GM18505 (cell line): Measurements from ENCODE around the gene SASH1.

Source experiments
- ATAC-seq: cut with Tn5 transposase; IDR thresholded peaks from one replicate; pipeline ENCODE4 v1.9.1; 2021; ENCODE audit not compliant: unreplicated experiment
- POLR2A ChIP-seq: IDR thresholded peaks from 4 replicates; pipeline ENCODE4 v1.6.1; 2011; ENCODE audit warnings: borderline replicate concordance; ENCODE audit not compliant: insufficient read depth, insufficient read length; ENCODE audit errors: extremely low read depth

Gene SASH1

GRCh38 chr6:148414092-148414489 lies 71.5 kb downstream of the SASH1 start:
- TF ChIP-seq POLR2A: no peak
- ATAC-seq: no peak

- ATAC-seq: no peak
- no peak for TF ChIP-seq POLR2A
These were observed 72.2 kb downstream of the SASH1 start for GRCh38 chr6:148414836-148415235.

DNA sequence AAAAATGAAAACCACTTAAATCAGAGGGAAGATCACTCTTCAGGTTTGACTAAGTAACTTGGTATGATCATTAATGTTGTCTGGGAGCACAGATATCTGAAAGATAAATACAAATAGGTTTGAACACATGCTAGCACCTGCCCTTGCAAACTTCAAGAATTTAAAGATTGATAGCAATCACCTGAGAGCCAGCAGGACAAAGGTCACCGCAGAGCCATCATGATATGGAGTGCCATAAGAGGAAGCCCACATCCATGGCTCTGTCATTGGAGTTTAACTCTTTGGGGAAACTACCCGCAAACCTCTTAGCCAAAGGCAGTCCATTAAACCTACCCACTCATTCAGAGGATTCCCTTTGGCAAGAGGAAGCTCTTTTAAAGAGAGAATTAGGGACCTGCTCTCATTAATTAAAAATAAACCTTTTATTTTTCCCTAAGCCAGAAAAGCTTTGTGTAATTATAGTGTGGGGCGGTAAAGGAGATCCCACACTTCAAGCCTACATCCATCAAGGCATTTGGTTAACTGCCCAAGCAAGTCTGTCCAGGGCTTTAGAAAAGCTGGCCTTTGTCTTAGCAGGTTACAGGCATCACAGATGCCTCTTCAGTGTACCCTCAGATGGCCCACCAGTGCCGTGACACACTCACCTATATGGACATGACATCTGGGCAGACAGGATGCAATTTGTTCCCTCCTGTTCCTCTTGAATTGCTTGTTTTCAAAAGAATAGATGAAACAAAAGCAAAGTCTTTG lies 73.0 kb downstream of the SASH1 start:
- TF ChIP-seq POLR2A: no peak
- no peak for ATAC-seq

GRCh38 chr6:148416330-148416965 lies 73.8 kb downstream of the SASH1 start:
- TF ChIP-seq POLR2A: no peak
- no peak for ATAC-seq

- no peak for TF ChIP-seq POLR2A
- no peak for ATAC-seq
These were observed 74.4 kb downstream of the SASH1 start for GRCh38 chr6:148417045-148417444.

GRCh38 chr6:148419430-148419829 lies 76.8 kb downstream of the SASH1 start:
- TF ChIP-seq POLR2A: no peak
- no peak for ATAC-seq

- no peak for TF ChIP-seq POLR2A
- no peak for ATAC-seq
These were observed 79.4 kb downstream of the SASH1 start for GRCh38 chr6:148422085-148422484.

- TF ChIP-seq POLR2A: no peak
- ATAC-seq: no peak
These were observed 80.5 kb downstream of the SASH1 start for GRCh38 chr6:148423133-148423532.

DNA sequence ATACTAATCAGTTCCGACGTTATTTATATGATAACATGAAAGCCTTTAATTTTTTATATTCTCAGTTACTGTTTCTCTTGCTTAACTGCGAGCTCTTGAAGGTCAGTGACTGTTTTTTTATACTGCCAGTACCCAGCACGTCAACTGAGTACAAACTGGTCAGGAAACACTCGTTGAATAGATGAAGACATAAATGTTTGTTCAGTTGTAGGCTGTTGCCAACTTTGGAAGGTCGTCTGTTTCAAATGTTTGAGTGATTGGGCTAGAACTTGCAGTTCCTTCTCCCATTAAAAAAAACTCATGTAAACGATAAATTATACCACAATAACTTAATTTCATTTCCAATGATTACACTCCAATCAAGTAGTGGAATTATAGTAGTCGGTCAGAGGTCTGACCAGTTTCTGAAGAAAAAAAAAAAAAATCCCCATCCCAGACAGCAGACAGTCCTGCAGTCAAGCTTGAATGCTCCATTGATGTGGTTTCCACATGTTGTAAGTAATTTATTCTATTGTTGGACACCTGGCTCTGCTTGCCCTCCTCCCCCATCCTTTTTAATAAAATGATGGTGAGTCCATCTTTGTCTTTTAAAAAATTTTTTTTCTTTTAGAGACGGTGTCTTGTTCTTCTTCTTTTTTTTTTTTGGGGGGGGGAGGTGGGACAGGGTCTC lies 81.1 kb downstream of the SASH1 start:
- no peak for ATAC-seq
- TF ChIP-seq POLR2A: no peak

DNA sequence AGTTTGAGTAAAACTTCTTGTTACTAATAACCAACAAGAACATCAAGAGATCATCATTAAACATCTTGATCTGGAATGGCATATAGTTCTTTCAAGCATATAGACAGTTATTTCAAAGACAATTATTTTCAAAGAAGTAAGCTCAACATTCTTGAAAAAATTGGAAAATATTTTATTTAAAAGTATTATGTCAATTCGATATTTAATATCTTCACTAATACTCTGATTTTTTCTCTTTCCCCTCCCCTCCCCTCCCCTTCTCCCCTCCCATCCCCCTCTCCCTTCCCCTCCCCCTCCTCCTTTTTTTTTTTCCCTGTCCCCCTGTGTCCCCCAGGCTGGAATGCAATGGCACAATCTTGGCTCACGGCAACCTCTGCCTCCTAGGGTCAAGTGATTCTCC lies 82.8 kb downstream of the SASH1 start:
- no peak for ATAC-seq
- no peak for TF ChIP-seq POLR2A

DNA sequence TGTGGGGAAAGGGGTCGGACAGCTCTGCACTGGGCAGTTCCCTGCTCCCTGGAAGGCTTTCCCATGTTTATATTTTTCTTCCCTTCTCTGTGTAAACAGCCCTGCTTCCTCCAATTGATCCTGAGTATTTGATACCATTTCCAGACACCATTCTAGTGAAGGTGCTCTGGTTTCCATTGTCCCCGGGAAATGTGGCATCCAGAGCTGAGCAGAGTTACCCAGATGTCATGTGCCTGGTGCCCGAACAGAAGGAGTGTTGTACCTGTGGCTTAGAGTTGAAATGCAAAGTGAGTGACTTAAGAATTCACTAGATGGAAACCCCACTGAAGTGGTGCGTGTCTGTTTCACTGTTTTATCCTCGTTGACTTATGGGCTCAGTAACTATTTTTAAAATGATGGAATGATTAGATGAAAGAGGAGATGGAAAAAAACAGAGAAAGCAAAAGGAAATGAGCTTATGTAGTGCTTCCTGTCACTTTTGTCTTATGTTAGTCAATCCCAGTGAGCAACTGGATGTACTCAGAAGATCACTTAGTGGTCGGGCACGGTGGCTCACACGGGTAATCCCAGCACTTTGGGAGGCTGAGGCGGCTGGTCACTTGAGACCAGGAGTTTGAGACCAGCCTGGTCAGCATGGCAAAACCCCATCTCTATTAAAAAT lies 83.8 kb downstream of the SASH1 start:
- ATAC-seq: no peak
- no peak for TF ChIP-seq POLR2A

DNA sequence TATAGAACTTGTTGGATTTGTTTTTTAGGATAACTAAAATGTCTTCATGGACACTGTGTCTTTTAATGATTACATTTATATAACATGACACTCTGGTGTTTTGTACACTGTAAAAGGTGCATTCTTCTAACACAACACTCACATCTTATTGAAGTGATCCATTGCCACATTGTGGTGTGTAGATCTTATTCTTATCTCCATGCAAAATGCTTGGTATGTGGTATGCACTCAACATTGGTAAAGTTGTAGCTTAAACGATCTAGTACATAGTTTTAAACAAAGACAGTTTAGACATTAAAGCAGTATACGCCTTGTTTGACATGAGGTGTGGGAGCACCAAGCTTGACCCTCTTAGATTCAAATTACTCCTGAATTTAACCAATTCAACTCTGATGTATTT lies 84.7 kb downstream of the SASH1 start:
- no peak for TF ChIP-seq POLR2A
- ATAC-seq: no peak

DNA sequence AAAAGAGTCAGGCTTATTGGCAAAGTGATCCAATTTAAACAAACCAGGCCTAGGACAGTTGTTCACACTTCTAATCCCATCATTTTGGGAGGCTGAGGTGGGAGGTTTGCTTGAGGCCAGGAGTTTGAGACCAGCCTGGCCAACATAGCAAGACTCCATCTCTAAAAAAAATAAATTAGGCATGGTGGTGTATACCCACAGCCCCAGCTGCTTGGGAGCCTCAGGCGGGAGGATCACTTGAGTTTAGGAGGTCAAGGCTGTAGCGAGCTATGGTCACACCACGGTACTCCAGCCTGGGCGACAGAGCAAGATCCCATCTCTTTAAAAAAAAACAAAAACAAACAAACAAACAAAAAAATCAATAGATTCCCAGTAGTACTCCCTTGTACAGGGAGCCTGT lies 86.8 kb downstream of the SASH1 start:
- TF ChIP-seq POLR2A: no peak
- no peak for ATAC-seq
